Measurements from ENCODE around the gene NLRX1.
"Not testable (repeated sequence)": the region's sequence is repeated elsewhere in the genome, so short reads cannot be mapped to it uniquely, and the experiment has no call there.

Gene NLRX1

DNA sequence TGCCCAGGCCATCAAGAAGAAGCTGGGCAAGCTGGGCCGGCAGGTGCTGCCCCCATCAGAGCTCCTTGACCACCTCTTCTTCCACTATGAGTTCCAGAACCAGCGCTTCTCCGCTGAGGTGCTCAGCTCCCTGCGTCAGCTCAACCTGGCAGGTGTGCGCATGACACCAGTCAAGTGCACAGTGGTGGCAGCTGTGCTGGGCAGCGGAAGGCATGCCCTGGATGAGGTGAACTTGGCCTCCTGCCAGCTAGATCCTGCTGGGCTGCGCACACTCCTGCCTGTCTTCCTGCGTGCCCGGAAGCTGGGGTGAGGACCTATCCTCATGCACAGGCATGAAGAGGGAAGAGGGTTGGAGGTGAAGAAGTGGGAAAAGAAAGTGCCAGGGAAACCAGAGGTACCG, 11.5 kb downstream of the NLRX1 start:
- H3K4me1 ChIP-seq (ENCODE audit: insufficient read depth, low read length, poor library complexity, severe bottlenecking), result peaks cover 26% of the 10 kb centered on the region
- H2AFZ ChIP-seq (ENCODE audit: low read length), result no peak overlapping the region
- peaks cover 5% of the 10 kb centered on the region; the same call in 1 of the 2 replicates for H3K79me2 ChIP-seq (ENCODE audit: insufficient read depth, low read length)
- no peaks in the 10 kb centered on the region for H3K36me3 ChIP-seq (ENCODE audit: insufficient read depth, low read length)
- no peaks in the 10 kb centered on the region for H3F3A ChIP-seq (ENCODE audit: low read depth)
- H3K9ac ChIP-seq (ENCODE audit: low read depth, low read length, poor library complexity, severe bottlenecking), result no peak overlapping the region
- H3K4me2 ChIP-seq (ENCODE audit: low read depth, low read length, poor library complexity, severe bottlenecking), result no peak overlapping the region
- H3K9me2 ChIP-seq (replicated peaks; ENCODE audit: low read depth, low read length), result no peaks in the 10 kb centered on the region
- H3K27me3 ChIP-seq (ENCODE audit: insufficient read depth, low read length, poor library complexity, severe bottlenecking), result no peaks in the 10 kb centered on the region
- no peak for TF ChIP-seq EZH2phosphoT487 (IDR thresholded peaks at IDR 0.05; ENCODE audit: borderline replicate concordance)
- TF ChIP-seq, protein P1, sequence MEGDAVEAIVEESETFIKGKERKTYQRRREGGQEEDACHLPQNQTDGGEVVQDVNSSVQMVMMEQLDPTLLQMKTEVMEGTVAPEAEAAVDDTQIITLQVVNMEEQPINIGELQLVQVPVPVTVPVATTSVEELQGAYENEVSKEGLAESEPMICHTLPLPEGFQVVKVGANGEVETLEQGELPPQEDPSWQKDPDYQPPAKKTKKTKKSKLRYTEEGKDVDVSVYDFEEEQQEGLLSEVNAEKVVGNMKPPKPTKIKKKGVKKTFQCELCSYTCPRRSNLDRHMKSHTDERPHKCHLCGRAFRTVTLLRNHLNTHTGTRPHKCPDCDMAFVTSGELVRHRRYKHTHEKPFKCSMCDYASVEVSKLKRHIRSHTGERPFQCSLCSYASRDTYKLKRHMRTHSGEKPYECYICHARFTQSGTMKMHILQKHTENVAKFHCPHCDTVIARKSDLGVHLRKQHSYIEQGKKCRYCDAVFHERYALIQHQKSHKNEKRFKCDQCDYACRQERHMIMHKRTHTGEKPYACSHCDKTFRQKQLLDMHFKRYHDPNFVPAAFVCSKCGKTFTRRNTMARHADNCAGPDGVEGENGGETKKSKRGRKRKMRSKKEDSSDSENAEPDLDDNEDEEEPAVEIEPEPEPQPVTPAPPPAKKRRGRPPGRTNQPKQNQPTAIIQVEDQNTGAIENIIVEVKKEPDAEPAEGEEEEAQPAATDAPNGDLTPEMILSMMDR (conservative IDR thresholded peaks at IDR 0.05; ENCODE audit: low read length), result no peak
- H4K20me1 ChIP-seq (ENCODE audit: insufficient read depth, low read length, poor library complexity, severe bottlenecking), result no peaks in the 10 kb centered on the region
- H3K9me3 ChIP-seq (ENCODE audit: insufficient read depth, low read depth, low read length), result no peaks in the 10 kb centered on the region
- no peak overlapping the region for H3K4me3 ChIP-seq (ENCODE audit: low read length, poor library complexity, severe bottlenecking)

DNA sequence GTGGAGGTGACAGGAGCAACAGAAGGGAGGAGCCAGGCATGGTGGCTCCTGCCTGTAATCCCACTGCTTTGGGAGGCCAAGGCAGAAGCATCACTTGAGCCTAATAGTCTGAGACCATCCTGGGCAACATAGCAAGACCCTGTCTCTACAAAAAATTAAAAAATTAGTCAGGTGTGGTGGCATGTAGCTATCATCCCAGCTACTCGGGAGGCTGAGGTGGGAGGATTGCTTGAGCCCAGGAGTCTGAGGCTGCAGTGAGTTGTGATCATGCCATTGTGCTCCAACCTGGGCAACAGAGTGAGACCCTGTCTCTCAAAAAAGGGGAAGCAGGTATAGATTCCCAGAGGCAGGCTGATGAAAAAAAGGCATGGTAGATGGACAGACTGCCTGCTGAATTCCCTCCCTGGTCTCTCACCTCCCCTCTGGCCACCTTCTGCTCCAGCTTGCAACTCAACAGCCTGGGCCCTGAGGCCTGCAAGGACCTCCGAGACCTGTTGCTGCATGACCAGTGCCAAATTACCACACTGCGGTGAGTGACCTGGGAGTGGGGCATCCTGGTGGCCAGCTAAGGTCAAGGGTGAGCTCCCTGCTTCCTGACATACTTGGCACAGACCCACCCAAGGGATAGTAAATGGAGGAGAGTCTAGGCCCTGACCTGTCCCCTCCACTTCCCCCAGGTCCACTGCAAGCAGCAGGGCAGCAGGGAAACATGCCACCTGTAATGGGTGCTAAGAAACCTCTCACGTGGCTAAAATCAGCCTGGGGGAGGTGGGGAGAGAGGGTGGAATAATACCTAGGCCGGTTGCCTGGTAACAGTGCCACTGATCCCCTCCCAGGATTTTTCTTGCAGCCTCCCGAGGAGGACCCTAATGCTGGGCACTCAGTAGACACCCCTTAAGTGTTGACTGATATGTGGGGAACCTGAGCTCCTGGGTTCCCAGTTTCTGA, 12.5 kb downstream of the NLRX1 start:
- Histone ChIP-seq H2AFZ (ENCODE audit: low read length) (no peak overlapping the region), H3K4me1 (ENCODE audit: insufficient read depth, low read length, poor library complexity, severe bottlenecking) (peaks cover 16% of the 10 kb centered on the region), H3K36me3 (ENCODE audit: insufficient read depth, low read length) (no peaks in the 10 kb centered on the region), H3F3A (ENCODE audit: low read depth) (no peaks in the 10 kb centered on the region), H3K79me2 (ENCODE audit: insufficient read depth, low read length) (no peaks in the 10 kb centered on the region), H3K9ac (ENCODE audit: low read depth, low read length, poor library complexity, severe bottlenecking) (no peak overlapping the region), H4K20me1 (ENCODE audit: insufficient read depth, low read length, poor library complexity, severe bottlenecking) (no peaks in the 10 kb centered on the region), H3K27me3 (ENCODE audit: insufficient read depth, low read length, poor library complexity, severe bottlenecking) (no peaks in the 10 kb centered on the region), H3K9me3 (ENCODE audit: insufficient read depth, low read depth, low read length) (no peaks in the 10 kb centered on the region), H3K9me2 (replicated peaks; ENCODE audit: low read depth, low read length) (no peaks in the 10 kb centered on the region), H3K4me2 (ENCODE audit: low read depth, low read length, poor library complexity, severe bottlenecking) (no peak overlapping the region), H3K4me3 (ENCODE audit: low read length, poor library complexity, severe bottlenecking) (no peak overlapping the region)
- TF ChIP-seq, protein P1 (conservative IDR thresholded peaks at IDR 0.05; ENCODE audit: low read length), result no peak
- no peak for TF ChIP-seq EZH2phosphoT487 (IDR thresholded peaks at IDR 0.05; ENCODE audit: borderline replicate concordance)

DNA sequence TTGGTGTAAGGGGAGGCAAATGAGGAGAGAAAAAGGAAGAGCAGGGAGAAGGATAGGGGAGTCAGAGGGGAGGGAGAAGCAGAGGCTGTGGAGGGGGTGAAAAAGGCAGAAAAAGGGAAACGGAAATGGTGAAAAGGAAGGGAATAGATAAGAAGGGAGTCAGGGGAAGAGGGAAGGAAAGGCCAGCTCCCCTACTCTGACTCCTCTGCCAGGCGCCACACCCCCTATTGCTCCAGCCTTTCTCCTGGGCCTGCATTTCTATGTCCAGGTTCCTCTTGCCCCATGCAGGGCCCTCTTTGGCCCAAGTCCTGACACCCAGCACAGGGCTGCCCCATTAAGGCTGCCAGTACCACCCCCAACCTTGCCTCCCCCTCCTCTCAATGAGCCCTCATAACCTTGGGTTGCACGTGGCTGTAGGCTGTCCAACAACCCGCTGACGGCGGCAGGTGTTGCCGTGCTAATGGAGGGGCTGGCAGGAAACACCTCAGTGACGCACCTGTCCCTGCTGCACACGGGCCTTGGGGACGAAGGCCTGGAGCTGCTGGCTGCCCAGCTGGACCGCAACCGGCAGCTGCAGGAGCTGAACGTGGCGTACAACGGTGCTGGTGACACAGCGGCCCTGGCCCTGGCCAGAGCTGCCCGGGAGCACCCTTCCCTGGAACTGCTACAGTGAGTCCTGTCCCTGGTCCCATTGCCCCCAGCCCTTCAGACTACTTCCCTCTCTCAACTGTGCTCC, 13.3 kb downstream of the NLRX1 start:
- H3K36me3 ChIP-seq (ENCODE audit: insufficient read depth, low read length), result no peaks in the 10 kb centered on the region
- TF ChIP-seq, protein P1 (conservative IDR thresholded peaks at IDR 0.05; ENCODE audit: low read length), result no peak
- no peak for TF ChIP-seq EZH2phosphoT487 (IDR thresholded peaks at IDR 0.05; ENCODE audit: borderline replicate concordance)
- H3K9ac ChIP-seq (ENCODE audit: low read depth, low read length, poor library complexity, severe bottlenecking), result no peak overlapping the region

DNA sequence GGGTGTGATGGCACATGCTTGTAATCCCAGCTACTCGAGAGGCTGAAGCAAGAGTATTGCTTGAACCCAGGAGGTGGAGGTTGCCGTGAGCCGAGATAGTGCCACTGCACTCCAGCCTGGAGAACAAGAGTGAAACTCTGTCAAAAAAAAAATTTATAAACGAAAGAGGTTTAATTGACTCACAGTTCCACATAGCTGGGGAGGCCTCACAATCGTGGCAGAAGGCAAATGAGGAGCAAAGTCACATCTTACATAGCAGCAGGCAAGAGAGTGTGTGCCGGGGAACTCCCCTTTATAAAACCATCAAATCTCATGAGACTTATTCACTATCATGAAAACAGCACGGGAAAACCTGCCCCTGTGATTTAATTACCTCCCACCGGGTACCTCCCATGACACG, 15.9 kb downstream of the NLRX1 start:
- not testable (repeated sequence) for H3K9ac ChIP-seq (ENCODE audit: low read depth, low read length, poor library complexity, severe bottlenecking); H3K36me3 ChIP-seq (ENCODE audit: insufficient read depth, low read length); H2AFZ ChIP-seq (ENCODE audit: low read length); H3K4me3 ChIP-seq (ENCODE audit: low read length, poor library complexity, severe bottlenecking); H3F3A ChIP-seq (ENCODE audit: low read depth); H3K79me2 ChIP-seq (ENCODE audit: insufficient read depth, low read length); H3K27me3 ChIP-seq (ENCODE audit: insufficient read depth, low read length, poor library complexity, severe bottlenecking); H3K4me2 ChIP-seq (ENCODE audit: low read depth, low read length, poor library complexity, severe bottlenecking); H3K4me1 ChIP-seq (ENCODE audit: insufficient read depth, low read length, poor library complexity, severe bottlenecking); H3K9me2 ChIP-seq (replicated peaks; ENCODE audit: low read depth, low read length); H3K9me3 ChIP-seq (ENCODE audit: insufficient read depth, low read depth, low read length); H4K20me1 ChIP-seq (ENCODE audit: insufficient read depth, low read length, poor library complexity, severe bottlenecking)

More for the DNA sequence above, 13.3 kb downstream of the NLRX1 start:
- no peak overlapping the region for H3K4me3 ChIP-seq (ENCODE audit: low read length, poor library complexity, severe bottlenecking)
- H3K4me1 ChIP-seq (ENCODE audit: insufficient read depth, low read length, poor library complexity, severe bottlenecking), result peaks cover 16% of the 10 kb centered on the region
- no peak overlapping the region for H3K4me2 ChIP-seq (ENCODE audit: low read depth, low read length, poor library complexity, severe bottlenecking)
- no peaks in the 10 kb centered on the region for H3K79me2 ChIP-seq (ENCODE audit: insufficient read depth, low read length)
- no peaks in the 10 kb centered on the region for H3K27me3 ChIP-seq (ENCODE audit: insufficient read depth, low read length, poor library complexity, severe bottlenecking)
- H3K9me2 ChIP-seq (replicated peaks; ENCODE audit: low read depth, low read length), result no peaks in the 10 kb centered on the region
- H3F3A ChIP-seq (ENCODE audit: low read depth), result no peaks in the 10 kb centered on the region
- no peaks in the 10 kb centered on the region for H4K20me1 ChIP-seq (ENCODE audit: insufficient read depth, low read length, poor library complexity, severe bottlenecking)
- H3K9me3 ChIP-seq (ENCODE audit: insufficient read depth, low read depth, low read length), result no peaks in the 10 kb centered on the region
- H2AFZ ChIP-seq (ENCODE audit: low read length), result no peak overlapping the region
